ENCODE measurements around the gene MYO3A. TPM values are rescaled to one million over a fixed set of nuclear protein-coding genes. Genes with fewer than 3 reads are reported as not detected.

Gene MYO3A
- total RNA-seq, 1 experiment from 2014 or later, result not detected

- Histone ChIP-seq H3K4me3 (no peak overlapping the region), H4K20me1 (ENCODE audit: insufficient read depth) (no peaks in the 10 kb centered on the region), H3F3A (ENCODE audit: insufficient read depth, low read depth) (no peaks in the 10 kb centered on the region), H3K4me1 (replicated peaks; ENCODE audit: insufficient read depth) (no peaks in the 10 kb centered on the region), H3K9me3 (ENCODE audit: insufficient read depth, low read depth) (no peaks in the 10 kb centered on the region), H3K9me2 (ENCODE audit: insufficient read depth) (no peaks in the 10 kb centered on the region), H2AFZ (no peak overlapping the region), H3K27me3 (ENCODE audit: insufficient read depth, low read depth) (no peaks in the 10 kb centered on the region), H3K4me2 (no peak overlapping the region), H3K79me2 (ENCODE audit: low read depth) (no peaks in the 10 kb centered on the region), H3K27ac (no peak overlapping the region), H3K36me3 (ENCODE audit: low read depth) (no peaks in the 10 kb centered on the region)
- POLR2A ChIA-PET (ENCODE audit: unreplicated experiment), result no interaction called here
- TF ChIP-seq CTCF (conservative IDR thresholded peaks at IDR 0.05), result no peak
- no peak for TF ChIP-seq EZH2 (IDR thresholded peaks at IDR 0.05; ENCODE audit: low read depth)
- no TSS peak for BruUV-seq (replicated peaks)
- intact Hi-C loops (cut with micrococcal nuclease; ENCODE audit: unreplicated experiment), result no loop called here
- DNase-seq, result no peak
- CTCF ChIA-PET, result no interaction called here
These were observed 109.4 kb downstream of the MYO3A start for GRCh38 chr10:26043469-26043868.

GRCh38 chr10:26044141-26044749 lies 110.2 kb downstream of the MYO3A start:
- ChIA-PET POLR2A (ENCODE audit: unreplicated experiment) (no interaction called here), CTCF (no interaction called here)
- Histone ChIP-seq H2AFZ (no peak overlapping the region), H3K27ac (no peak overlapping the region), H4K20me1 (ENCODE audit: insufficient read depth) (no peaks in the 10 kb centered on the region), H3K27me3 (ENCODE audit: insufficient read depth, low read depth) (no peaks in the 10 kb centered on the region), H3K4me2 (no peak overlapping the region), H3K36me3 (ENCODE audit: low read depth) (no peaks in the 10 kb centered on the region), H3K9me2 (ENCODE audit: insufficient read depth) (no peaks in the 10 kb centered on the region), H3K9me3 (ENCODE audit: insufficient read depth, low read depth) (no peaks in the 10 kb centered on the region), H3K4me1 (replicated peaks; ENCODE audit: insufficient read depth) (no peaks in the 10 kb centered on the region), H3F3A (ENCODE audit: insufficient read depth, low read depth) (no peaks in the 10 kb centered on the region), H3K79me2 (ENCODE audit: low read depth) (no peaks in the 10 kb centered on the region), H3K4me3 (no peak overlapping the region)
- BruUV-seq (replicated peaks), result no TSS peak
- intact Hi-C loops (cut with micrococcal nuclease; ENCODE audit: unreplicated experiment), result no loop called here
- no peak for DNase-seq
- TF ChIP-seq EZH2 (IDR thresholded peaks at IDR 0.05; ENCODE audit: low read depth), result no peak
- no peak for TF ChIP-seq CTCF (conservative IDR thresholded peaks at IDR 0.05)

GRCh38 chr10:26046073-26046700 lies 112.2 kb downstream of the MYO3A start:
- TF ChIP-seq EZH2 (IDR thresholded peaks at IDR 0.05; ENCODE audit: low read depth) (no peak), CTCF (conservative IDR thresholded peaks at IDR 0.05) (no peak)
- no peaks in the 10 kb centered on the region for H3K4me1 ChIP-seq (replicated peaks; ENCODE audit: insufficient read depth)
- no peaks in the 10 kb centered on the region for H3F3A ChIP-seq (ENCODE audit: insufficient read depth, low read depth)
- no TSS peak for BruUV-seq (replicated peaks)
- no peak overlapping the region for H3K4me3 ChIP-seq
- no peaks in the 10 kb centered on the region for H3K79me2 ChIP-seq (ENCODE audit: low read depth)
- POLR2A ChIA-PET (ENCODE audit: unreplicated experiment), result no interaction called here
- CTCF ChIA-PET, result no interaction called here
- intact Hi-C loops (cut with micrococcal nuclease; ENCODE audit: unreplicated experiment), result no loop called here
- H3K36me3 ChIP-seq (ENCODE audit: low read depth), result no peaks in the 10 kb centered on the region
- no peak overlapping the region for H3K27ac ChIP-seq
- H3K9me3 ChIP-seq (ENCODE audit: insufficient read depth, low read depth), result no peaks in the 10 kb centered on the region
- no peak overlapping the region for H2AFZ ChIP-seq
- peaks cover 7% of the 10 kb centered on the region; the same call in 1 of the 2 replicates for H3K27me3 ChIP-seq (ENCODE audit: insufficient read depth, low read depth)
- no peak for DNase-seq
- H3K4me2 ChIP-seq, result no peak overlapping the region
- no peaks in the 10 kb centered on the region for H4K20me1 ChIP-seq (ENCODE audit: insufficient read depth)
- H3K9me2 ChIP-seq (ENCODE audit: insufficient read depth), result no peaks in the 10 kb centered on the region

All from PC-9 (cell line).